GM19395 (cell line): ENCODE results near the gene GRAMD4.
"Not testable (repeated sequence)": the region's sequence is repeated elsewhere in the genome, so short reads cannot be mapped to it uniquely, and the experiment has no call there.

ENCODE experiments used
- ATAC-seq: cut with Tn5 transposase; IDR thresholded peaks from one replicate; pipeline ENCODE4 v1.9.1; 2021; ENCODE audit warnings: mild to moderate bottlenecking, moderate library complexity; ENCODE audit not compliant: unreplicated experiment

GRAMD4 gene

DNA sequence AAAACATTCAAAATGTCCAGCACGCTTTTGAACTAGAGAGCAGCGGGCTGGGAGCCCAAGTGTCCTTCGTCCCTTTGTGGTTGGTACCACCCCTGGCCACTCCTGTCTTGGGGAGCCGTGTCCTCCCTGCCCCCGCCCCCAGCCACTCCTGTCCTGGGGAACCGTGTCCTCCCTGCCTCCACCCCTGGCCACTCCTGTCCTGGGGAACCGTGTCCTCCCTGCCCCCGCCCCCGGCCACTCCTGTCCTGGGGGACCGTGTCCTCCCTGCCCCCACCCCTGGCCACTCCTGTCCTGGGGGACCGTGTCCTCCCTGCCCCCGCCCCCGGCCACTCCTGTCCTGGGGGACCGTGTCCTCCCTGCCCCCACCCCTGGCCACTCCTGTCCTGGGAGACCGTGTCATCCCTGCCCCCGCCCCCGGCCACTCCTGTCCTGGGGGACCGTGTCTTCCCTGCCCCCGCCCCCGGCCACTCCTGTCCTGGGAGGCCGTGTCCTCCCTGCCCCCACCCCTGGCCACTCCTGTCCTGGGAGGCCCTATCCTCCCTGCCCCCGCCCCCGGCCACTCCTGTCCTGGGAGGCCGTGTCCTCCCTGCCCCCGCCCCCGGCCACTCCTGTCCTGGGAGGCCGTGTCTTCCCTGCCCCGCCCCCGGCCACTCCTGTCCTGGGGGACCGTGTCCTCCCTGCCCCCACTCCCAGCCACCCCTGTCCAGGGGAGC is 14.9 kb downstream of the GRAMD4 start:
- ATAC-seq = not testable (repeated sequence)

DNA sequence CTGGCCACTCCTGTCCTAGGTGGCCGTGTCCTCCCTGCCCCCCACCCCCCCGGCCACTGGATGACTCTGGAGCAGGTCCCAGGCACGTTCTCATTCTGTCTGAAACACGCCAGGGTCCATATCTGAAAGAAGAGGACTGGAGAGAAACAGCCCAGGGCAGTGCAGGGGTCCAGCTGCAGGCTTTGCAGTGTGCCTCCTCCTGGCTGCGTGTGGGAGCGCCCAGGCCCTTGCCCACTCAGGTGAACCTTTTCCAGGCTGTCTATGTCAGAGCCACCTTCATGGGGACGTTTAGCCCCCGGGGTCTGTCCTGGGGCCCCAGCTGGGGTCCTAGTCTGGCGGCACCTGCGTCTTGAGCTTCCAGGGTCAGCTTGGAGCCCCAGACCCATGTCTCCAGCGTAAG is 15.6 kb downstream of the GRAMD4 start:
- no peak for ATAC-seq

DNA sequence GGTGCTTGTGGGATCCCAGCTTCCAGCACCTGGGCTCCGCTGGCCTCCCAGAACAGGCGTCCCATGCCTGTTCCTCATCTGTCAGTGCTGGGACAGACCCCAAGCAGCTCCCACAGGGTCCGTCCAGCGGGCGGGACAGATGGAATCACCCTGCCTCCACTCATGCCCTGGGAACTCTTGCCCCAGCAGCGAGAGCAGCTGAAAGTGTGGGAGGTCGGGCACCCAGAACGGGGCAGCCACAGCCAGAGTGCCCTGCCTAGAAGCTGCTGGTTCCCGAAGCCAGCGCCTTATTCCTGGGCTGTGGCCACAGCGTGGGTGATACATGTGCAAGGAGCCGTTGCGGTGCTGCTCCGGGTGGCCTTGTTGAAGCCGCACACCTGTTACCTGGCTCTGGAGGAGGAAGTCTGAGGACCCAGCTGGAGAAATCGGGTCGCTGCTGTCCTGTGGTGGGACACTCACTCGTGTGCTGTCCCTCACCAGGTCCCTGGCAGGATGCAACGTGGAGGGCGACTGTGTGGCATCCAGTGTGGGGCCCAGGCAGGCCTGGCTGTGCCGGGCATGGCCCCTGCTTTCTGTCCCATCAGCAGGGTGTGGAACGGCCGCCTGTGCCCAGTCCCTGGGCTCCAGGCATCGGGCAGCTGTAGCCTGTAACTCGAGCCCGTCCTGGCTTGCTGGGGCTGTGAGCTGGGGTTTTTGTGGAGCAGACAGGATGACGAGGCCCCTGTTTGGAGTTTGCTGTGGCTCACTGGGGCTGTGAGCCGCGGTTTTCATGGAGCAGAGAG is 16.2 kb downstream of the GRAMD4 start:
- ATAC-seq = no peak

DNA sequence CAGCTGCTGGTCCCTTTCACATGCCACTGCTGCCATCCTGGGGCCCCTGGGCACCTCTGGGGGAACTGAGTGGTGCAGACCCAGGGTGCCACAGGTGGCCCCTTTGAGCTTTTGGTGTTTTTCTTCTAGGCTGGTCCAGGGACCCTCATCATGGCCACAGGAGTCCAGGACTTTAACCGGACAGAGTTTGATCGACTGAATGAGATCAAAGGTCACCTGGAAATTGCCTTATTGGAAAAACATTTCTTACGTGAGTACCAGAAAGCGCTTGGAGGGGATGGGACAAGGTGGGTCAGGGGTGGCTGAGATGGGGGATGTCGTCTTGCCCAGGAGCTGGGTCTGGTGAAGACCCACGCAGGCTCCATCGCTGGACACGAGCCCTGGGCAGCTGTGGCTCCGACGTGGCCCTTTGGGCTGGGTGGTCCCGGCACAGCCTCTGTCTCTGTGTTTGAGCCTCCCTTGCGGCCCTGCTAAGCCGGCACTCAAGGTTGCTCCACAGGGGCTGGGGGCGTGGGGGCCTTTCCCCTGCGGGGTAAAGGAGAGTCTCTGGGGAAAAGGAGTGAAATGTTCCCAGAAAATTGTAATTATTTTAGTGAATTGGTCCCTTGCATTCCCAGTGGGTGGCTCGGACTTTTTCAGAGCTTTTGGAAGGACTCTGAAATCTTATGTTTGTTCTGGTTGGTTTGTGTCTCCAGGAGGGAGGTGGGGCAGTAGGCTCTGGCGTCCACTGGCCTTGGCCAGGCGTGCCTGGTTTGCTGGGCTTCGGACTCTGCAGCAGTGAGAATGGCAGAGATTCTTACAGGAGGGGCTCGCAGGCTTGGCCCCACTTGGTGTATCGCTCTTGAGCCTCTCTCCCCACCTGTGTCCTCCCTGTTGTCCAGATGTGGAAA is 17.8 kb downstream of the GRAMD4 start:
- ATAC-seq = no peak

DNA sequence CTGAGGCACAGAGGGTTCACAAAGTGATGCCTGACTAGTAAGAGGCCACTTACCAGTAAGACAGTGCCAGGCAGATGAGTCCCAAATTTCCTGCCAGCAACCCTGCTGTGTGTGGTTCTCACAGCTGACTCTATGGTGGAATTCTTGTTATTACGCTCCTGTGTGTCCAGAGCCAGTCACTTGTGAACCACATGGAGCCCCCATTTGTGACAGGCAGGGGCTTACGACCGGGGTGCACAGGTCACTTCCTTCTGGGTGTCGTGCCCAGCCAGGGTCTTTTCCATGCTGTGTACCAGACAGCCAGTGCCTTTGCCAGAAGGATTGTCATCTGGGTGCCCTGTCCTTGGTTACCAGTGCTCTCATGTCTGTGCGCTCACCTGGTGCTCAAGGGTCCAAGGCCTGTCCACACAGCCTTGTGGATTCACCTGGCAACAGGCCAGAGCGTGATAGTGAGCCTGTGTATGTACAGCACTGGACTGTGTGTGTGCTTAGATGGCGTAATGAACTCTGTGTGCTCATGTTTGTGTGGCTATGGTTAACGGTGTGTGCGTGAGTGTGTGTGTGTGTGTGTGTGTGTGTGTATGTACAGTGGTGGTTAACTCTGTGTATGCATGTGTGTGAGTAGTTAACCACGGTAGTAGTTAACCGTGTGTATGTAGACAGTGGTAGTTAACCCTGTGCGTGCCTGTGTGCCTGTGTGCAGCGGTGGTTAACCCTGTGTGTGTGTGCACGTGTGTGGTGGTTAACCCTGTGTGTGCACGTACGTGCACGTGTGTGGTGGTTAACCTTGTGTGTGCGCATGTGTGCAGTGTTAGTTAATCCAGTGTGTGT is 18.6 kb downstream of the GRAMD4 start:
- no peak for ATAC-seq

DNA sequence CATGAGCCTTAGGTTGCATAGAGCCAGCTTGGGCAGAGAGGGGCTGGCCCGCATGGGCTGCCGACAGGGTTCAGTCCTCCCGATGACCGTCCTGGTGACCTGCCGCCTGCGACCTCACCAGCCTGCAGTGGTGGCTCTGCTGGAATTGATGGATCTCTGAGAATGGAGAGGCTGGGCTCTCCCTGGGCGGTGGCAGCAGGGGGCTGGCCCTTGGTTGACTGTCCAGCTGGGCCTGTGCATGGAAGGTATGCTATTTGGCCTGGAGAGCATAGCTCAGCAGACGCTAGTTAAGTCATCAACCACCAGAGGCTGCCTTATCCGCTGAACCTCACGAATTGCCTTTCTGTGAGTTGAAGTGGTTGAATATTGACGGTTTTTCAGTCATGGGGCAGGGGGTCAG is 19.7 kb downstream of the GRAMD4 start:
- no peak for ATAC-seq

DNA sequence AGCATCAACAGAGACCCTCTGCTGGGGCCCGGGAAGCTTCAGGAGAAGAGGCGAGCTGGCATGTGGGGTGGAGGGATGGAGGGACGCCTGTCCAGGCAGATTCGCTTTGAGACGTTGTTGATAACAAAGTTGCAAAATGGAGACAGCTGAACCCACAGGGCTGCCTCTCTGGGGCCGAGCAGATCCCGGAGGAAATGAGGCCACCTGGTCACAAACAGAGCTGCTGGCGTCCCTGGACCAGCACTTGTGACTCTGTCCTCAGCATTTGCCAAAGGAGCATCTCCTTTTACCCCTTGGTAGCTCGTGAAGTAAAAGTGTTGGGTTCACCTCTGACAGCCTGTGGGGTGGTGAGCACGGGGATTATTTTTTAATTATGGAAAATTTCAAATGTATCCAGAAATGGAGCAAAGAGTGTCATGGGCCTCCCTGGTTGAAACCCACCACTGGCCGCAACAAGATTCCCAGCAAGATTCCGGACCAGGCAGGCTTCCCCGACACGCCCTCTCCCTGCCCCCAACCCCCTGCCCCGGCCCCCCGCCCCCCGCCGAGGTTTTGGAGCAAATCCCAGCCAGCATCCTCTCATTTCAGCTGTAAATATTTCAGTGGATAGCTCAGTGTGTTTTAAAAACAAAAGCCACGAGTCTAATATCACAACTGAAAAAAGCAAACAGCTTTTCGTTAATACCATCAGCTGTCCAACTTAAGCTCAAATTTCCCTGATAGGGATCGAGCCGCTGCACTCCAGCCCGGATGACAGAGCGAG is 20.3 kb downstream of the GRAMD4 start:
- ATAC-seq = no peak

DNA sequence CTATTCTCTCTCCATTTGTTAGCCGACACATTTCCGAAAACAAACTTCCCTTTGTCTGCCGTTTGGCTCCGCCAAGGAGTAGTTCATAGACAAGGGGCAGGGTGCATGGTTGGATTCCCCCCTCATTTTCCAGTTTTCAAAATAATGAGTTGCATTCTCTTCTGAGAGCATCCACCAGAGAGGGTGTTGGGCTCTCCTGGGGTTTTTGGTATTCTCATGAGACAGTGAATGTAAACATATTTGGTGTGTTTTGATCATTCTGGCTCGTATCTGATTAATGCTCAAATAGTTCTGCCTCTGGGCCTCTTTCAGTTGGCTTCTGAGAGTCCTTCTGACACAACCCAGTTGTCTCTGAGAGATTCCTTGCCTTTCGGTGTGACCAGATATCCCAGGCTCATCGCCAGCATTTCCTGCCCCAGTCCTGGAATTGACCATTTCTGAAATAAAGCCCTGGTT is 21.7 kb downstream of the GRAMD4 start:
- ATAC-seq = no peak

DNA sequence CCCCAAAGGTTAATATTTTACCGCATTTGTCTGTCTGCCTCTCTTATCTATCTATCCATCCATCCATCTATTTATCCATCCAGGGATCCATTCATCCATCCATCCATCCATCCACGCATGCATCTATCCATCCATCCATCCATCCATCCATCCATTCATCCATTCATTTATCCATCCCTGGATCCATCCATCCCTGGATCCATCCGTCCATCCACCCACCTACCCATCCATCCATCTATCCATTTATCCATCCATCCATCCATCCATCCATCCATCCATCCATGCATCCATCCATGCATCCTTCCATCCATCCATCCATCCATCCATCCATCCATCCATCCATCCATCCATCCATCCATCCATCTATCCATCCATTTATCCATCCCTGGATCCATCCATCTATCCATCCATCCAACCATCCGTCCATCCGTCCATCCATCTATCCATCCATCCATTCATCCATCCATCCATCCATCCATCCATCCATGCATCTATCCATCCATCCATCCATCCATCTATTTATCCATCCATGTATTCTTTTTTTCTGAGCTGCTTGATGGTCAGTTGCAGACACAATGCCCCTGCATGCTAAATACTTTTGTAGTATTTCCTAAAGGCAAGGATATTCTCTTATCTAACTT is 22.8 kb downstream of the GRAMD4 start:
- ATAC-seq = not testable (repeated sequence)

DNA sequence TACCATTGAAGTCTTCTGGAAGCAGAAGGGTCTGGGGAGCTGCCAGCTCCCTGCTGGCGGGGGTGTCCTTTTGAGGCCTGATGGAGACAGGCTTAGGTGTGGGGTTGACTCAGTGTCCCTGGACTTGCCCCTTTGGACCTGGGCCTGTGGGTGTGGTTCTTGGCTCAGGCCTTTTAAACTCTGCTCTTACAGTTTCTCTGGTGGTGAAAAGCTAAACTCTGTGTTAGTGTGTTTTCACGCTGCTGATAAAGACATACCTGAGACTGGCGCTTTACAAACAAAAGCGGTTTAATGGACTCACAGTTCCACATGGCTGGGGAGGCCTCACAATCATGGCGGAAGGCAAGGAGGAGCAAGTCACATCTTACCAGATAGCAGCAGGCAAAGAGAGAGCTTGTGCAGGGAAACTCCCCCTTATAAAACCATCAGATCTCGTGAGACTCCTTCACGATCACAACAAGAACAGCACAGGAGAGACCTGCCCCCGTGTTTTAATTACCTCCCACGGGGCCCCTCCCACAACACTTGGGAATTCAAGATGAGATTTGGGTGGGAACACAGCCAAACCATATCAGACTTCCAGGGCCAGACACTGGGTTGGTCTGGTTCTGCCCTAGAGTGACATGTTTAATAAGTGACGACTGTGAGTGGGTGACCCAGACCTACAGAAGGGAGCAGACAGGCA is 26.5 kb downstream of the GRAMD4 start:
- ATAC-seq = no peak

DNA sequence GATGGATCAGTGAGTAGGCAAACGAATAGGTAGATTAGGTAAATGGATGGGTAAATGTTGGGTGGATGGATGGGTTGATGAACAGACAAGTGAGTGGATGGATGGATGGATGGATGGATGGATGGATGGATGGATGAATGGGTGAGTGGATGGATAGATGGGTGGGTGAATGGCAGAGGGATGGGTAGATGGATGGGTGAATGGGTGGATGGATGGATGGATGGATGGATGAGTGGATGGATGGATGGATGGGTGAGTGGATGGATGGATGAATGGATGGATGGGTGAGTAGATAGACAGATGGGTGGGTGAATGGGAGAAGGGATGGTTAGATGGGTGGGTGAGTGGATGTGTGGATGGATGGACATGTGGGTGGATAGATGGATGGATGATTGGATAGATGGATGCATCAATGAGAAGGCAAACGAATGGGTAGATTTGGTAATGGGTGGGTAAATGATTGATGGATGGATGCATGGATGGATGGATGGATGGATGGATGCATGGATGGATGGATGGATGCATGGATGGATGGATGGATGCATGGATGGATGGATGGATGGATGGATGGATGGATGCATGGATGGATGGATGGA is 28.1 kb downstream of the GRAMD4 start:
- not testable (repeated sequence) for ATAC-seq

DNA sequence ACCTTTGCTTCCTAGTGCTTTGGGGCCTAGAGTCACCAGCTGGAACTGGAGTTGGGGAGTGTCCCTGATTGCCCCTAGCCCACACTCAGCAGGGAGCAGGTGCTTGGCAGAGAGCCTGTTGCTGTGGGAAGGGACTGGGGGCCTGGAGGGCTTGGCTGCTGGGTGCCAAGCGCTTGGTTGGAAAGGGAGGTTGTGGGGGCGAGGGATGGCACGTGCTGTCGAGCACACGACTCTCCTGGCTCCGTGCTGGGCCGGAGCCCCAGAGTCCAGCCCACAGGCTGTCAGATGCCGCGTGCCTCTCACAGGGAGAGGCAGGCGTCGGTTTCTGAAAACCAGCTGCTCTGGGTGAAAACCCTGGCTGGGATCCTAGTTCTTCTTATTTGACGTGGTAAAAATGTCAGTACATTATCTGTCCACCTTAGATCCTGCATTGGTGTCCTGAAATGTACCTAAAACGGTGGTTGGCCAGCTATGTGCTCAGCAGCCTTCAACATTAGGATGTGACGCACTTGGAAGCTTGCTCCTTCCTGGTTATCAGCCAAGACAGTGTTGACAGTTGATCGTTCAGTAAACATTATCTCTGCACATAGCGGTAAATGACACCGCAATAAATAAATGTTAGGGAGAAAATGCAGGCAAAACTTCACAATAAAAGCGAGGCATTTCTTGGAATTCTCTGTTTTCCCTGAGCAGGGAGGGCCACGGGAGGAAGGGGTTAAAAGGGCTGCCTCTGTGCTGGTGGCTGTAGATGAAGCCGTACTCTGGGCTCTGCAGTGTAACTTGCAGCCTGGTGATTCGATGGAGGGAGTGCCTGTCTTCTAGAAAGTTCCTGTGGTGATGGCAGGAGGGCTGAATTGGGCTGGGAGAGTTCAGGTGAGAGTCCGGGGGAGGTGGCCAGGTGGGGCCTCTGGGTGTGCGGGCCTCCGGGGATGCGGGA is 29.2 kb downstream of the GRAMD4 start:
- ATAC-seq = no peak

DNA sequence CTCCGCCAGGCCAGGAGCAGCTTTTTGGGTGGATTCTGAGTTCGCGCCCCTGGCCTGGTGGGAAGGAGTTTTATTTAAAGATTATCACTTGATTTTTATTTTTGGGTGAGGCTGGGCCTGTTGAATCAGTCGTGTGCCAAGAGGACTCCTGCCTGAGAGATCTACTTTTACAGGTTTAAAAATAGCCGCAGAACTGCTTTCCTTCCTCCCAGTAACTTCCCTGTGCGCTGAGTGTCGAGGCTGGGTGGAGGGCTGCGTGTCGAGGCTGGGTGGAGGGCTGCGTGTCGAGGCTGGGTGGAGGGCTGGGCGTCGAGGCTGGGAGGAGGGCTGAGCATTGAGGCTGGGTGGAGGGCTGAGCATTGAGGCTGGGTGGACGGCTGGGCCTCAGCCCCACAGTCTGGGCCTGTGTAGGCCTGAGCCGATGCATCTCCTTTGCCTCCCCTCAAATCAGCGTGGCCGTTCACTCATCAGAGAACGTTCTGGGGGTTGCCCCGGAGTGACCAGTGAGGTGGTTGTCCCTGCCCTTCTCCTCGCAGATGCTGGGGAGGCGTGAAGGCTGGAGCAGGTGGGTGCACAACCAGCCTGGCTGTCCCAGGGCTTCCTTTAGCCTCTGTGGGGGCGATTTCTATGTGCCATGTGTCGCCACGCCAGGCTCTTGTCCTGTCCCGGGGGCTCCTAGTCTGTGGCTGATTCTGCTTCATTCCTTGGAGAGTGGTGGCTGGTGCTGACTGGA is 30.1 kb downstream of the GRAMD4 start:
- ATAC-seq = no peak

DNA sequence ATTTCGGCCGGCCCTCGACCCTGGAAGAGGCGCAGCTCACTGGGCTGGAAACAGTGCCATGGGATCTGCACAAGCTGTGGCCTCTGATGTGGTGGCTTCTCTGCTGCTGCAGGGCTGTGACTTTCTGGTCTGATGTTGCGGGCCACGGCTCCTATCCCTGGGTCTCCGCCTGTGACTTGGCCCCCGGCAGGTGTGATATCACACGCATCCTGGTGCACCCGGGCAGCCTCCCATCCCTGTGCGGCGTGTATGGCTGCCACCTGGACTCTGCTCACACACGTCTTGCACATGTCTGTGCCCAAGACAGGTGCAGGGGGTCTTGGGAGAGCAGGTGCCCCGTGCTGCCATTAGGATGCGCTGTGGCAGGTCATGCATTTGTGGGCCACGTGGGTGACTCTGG is 31.1 kb downstream of the GRAMD4 start:
- ATAC-seq = no peak

DNA sequence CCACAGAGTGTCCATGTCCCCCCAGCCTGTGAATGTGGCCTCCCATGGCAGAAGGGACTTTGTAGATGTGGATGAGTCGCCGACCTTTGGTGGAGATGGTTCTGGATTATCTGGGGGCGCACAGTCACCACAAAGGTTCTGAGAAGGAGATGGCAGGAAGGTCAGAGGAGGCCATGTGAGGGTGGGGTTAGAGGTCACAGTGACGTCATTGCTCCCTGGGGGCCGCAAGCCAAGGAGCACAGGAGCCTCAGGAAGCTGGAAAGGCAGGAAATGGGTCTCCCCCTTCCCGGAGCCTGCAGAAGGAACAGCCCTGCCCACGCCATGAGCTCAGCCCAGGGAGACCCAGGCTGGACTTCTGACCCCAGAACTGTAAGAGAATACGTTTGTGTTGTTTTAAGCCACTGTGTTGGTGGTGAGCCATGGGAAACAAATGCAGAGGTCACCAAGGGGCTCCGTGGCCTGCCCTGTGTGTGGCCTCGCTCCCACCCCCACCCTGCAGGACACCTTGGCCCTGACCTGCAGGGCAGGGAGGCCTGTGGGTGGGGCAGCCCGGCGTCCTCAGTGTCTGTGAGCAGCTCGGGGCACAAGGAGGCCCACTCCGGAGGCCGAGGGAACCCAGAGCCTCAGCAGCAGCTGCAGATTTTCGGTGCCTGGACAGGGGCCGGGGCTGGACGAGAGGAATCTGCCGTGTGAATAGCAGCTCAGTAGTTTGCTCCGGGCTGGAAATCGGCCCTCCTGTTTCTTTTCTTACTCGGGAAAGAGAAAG is 32.1 kb downstream of the GRAMD4 start:
- no peak for ATAC-seq

DNA sequence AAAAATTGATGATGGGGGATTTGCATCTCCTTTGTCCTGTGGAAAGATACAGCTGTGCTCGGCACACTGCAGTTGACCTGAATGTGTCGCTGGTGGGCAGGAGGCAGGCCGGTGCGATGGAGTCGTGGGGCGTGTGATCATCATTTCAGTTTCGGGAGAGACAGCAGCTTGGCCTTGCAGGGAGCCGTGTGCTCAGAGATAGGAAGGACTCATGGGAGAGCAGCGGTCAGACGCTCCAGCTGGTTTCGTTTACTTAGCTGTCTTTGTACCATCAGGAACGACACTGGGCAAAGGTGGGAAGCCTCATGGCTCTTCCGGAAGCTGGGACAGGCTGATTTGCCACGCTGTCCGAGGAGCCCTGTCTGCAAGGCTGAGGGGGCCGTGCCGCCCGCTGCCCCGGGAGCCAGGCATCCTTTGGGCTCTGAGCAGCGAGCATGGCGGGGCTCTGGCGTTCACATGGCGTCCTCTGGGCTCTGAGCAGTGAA is 32.7 kb downstream of the GRAMD4 start:
- no peak for ATAC-seq
